ENCODE measurements around the gene MAPK10. TPM values are rescaled to one million over a fixed set of nuclear protein-coding genes. Genes with fewer than 3 reads are reported as not detected.
"Not testable (repeated sequence)": the region's sequence is repeated elsewhere in the genome, so short reads cannot be mapped to it uniquely, and the experiment has no call there.

MAPK10 gene
- total and polyA plus RNA-seq, 4 donors, result 0.82 to 3.6 (median 2.3) TPM

- Histone ChIP-seq H3K36me3 (ENCODE audit: control insufficient read depth in 4 of 4, insufficient read depth in 3 of 4, low read depth in 1 of 4, low read length in 3 of 4) (no peaks in the 10 kb centered on the region), H3K9ac (ENCODE audit: low read depth in 1 of 2, low read length in 2 of 2) (no peak overlapping the region), H3K27me3 (ENCODE audit: control insufficient read depth in 4 of 4, insufficient read depth in 4 of 4, low read length in 3 of 4) (no peaks in the 10 kb centered on the region), H3K27ac (ENCODE audit: low read depth in 1 of 2, low read length in 2 of 2) (no peak overlapping the region), H3K9me3 (ENCODE audit: control insufficient read depth in 4 of 4, low read length in 3 of 4) (no peaks in the 10 kb centered on the region), H3K4me3 (ENCODE audit: low read depth in 1 of 3, low read length in 3 of 3) (no peak overlapping the region), H3K4me1 (ENCODE audit: control insufficient read depth in 4 of 4, insufficient read depth in 4 of 4, low read length in 3 of 4) (no peaks in the 10 kb centered on the region)
- 67% methylated on average over 1 of the region's 1 CpG for WGBS
- DNase-seq (ENCODE audit: low spot score), result no peak
- TF ChIP-seq EGR1 (IDR thresholded peaks at IDR 0.05; ENCODE audit: low read depth in 2 of 2), result no peak
- no peak for TF ChIP-seq YY1 (IDR thresholded peaks at IDR 0.05)
- TF ChIP-seq NR2F2 (IDR thresholded peaks at IDR 0.05), result no peak
- TF ChIP-seq ZBTB33 (IDR thresholded peaks at IDR 0.05), result no peak
- TF ChIP-seq ATF3 (IDR thresholded peaks at IDR 0.05), result no peak
- no peak for TF ChIP-seq FOXA1 (IDR thresholded peaks at IDR 0.05)
- TF ChIP-seq REST (IDR thresholded peaks at IDR 0.05), result no peak
- no peak for TF ChIP-seq GABPA (IDR thresholded peaks at IDR 0.05 in 1 of 2, conservative IDR thresholded peaks at IDR 0.05 in 1 of 2)
- TF ChIP-seq MAX (IDR thresholded peaks at IDR 0.05), result no peak
- TF ChIP-seq SP1 (IDR thresholded peaks at IDR 0.05), result no peak
- no peak for TF ChIP-seq RXRA (IDR thresholded peaks at IDR 0.05)
- no peak for TF ChIP-seq JUND (IDR thresholded peaks at IDR 0.05)
- TF ChIP-seq RAD21 (IDR thresholded peaks at IDR 0.05), result no peak
- TF ChIP-seq HNF4A (conservative IDR thresholded peaks at IDR 0.05), result no peak
- no peak for TF ChIP-seq FOXA2 (IDR thresholded peaks at IDR 0.05)
- no peak for TF ChIP-seq CTCF (IDR thresholded peaks at IDR 0.05; ENCODE audit: low read depth, low read length, missing input control)
- no peak for TF ChIP-seq HNF4G (IDR thresholded peaks at IDR 0.05)
- no peak for TF ChIP-seq TAF1 (conservative IDR thresholded peaks at IDR 0.05)
These were observed 270.8 kb downstream of the MAPK10 start for GRCh38 chr4:86089053-86089452.

- H3K27ac ChIP-seq (ENCODE audit: low read depth in 1 of 2, low read length in 2 of 2); H3K9ac ChIP-seq (ENCODE audit: low read depth in 1 of 2, low read length in 2 of 2); H3K27me3 ChIP-seq (ENCODE audit: control insufficient read depth in 4 of 4, insufficient read depth in 4 of 4, low read length in 3 of 4); H3K4me3 ChIP-seq (ENCODE audit: low read depth in 1 of 3, low read length in 3 of 3); H3K9me3 ChIP-seq (ENCODE audit: control insufficient read depth in 4 of 4, low read length in 3 of 4); DNase-seq (ENCODE audit: low spot score); H3K36me3 ChIP-seq (ENCODE audit: control insufficient read depth in 4 of 4, insufficient read depth in 3 of 4, low read depth in 1 of 4, low read length in 3 of 4); H3K4me1 ChIP-seq (ENCODE audit: control insufficient read depth in 4 of 4, insufficient read depth in 4 of 4, low read length in 3 of 4): not testable (repeated sequence)
- WGBS, result 84% methylated on average over 15 of the region's 15 CpGs
These were observed 284.1 kb downstream of the MAPK10 start for GRCh38 chr4:86075796-86076195.

Measured in liver (tissue), 9 donors.